Measurements from ENCODE around the gene TMEM52. TPM values are rescaled to one million over a fixed set of nuclear protein-coding genes. Genes with fewer than 3 reads are reported as not detected.

TMEM52 gene
- total and polyA plus RNA-seq, 9 of the 15 experiments (the other 6 are each of a cell fraction or from before 2014, with no cell fraction given) = 0.37 to 22.5 (median 6.8) TPM

DNA sequence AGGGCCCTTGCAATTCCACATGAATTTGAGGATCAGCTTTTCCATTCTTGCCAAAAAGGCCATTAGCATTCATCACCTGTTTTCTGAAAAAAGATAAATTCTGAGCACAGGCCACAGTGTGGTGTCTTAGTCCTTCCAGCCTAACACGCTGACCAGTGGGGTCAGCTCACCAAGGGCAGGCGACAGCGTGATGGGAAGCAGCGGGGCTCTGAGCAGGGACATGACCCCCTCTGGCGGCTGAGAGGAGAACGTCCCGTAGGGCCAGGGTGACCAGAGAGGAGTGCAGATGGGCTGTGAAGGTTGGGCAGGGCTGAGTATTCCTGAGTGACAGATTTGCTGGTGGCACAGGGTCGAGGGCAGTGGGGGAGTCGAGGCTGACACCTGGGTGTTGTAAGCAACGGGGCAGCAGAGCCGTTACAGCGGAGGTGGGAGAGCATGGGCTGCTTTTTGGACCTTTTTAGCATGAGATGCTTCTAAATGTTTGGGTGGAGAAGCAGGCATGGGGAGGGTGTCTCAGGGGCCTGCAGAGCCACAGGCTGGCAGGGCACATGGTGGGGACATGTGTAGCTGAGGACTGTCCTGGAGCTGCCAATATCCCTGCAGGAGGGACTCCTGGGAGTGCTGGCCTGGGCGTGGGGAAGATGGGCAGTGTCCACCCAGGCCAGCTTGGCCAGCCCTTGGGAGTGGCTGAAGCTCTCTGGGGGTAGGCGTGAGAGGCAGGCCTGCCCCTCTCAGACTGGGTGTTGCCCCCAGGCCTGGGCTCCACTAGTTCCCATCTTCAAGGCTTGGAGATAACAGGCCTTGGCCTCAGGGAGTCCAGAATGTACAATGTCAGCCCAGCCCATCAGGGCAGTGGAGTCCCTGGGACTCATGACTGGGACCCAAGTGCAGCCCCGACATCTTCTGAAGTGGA lies 12.6 kb downstream of the TMEM52 start (continued):
- TF ChIP-seq, protein P1, sequence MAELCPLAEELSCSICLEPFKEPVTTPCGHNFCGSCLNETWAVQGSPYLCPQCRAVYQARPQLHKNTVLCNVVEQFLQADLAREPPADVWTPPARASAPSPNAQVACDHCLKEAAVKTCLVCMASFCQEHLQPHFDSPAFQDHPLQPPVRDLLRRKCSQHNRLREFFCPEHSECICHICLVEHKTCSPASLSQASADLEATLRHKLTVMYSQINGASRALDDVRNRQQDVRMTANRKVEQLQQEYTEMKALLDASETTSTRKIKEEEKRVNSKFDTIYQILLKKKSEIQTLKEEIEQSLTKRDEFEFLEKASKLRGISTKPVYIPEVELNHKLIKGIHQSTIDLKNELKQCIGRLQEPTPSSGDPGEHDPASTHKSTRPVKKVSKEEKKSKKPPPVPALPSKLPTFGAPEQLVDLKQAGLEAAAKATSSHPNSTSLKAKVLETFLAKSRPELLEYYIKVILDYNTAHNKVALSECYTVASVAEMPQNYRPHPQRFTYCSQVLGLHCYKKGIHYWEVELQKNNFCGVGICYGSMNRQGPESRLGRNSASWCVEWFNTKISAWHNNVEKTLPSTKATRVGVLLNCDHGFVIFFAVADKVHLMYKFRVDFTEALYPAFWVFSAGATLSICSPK (IDR thresholded peaks at IDR 0.05; ENCODE audit: borderline replicate concordance) = no peak
- TF ChIP-seq RBM22 (IDR thresholded peaks at IDR 0.05; ENCODE audit: low read depth, low read length, poor library complexity, severe bottlenecking) (no peak), ZNF263 (CRISPR knock-in tag; IDR thresholded peaks at IDR 0.05; ENCODE audit: borderline replicate concordance) (no peak; the same call in 1 of the 2 replicates), E2F8 (IDR thresholded peaks at IDR 0.05; ENCODE audit: low read depth, partially characterized antibody) (no peak), ZNF551 (CRISPR knock-in tag; IDR thresholded peaks at IDR 0.05) (no peak), SMARCE1 (IDR thresholded peaks at IDR 0.05) (no peak), ESRRA (IDR thresholded peaks at IDR 0.05; ENCODE audit: borderline replicate concordance, low read depth) (peak; percentile 97), ZFX (CRISPR knock-in tag; IDR thresholded peaks at IDR 0.05) (no peak), TEAD2 (tag; IDR thresholded peaks at IDR 0.05) (no peak), PPARD (CRISPR knock-in tag; IDR thresholded peaks at IDR 0.05) (no peak), ZNF561 (CRISPR knock-in tag; conservative IDR thresholded peaks at IDR 0.05) (no peak), ZNF316 (IDR thresholded peaks at IDR 0.05) (no peak), ZNF830 (CRISPR knock-in tag; IDR thresholded peaks at IDR 0.05) (no peak), PHF20 (IDR thresholded peaks at IDR 0.05; ENCODE audit: partially characterized antibody) (no peak), ZNF384 (IDR thresholded peaks at IDR 0.05; ENCODE audit: low read depth, low read length) (peak; percentile 72), CC2D1A (IDR thresholded peaks at IDR 0.05) (peak; percentile 86; the same call in 1 of the 2 replicates), GTF2B (IDR thresholded peaks at IDR 0.05; ENCODE audit: extremely low read depth, insufficient read length) (no peak), BRCA1 (IDR thresholded peaks at IDR 0.05) (no peak), BRCA1 (CRISPR knock-in tag; IDR thresholded peaks at IDR 0.05) (no peak), SNRNP70 (optimal IDR thresholded peaks at IDR 0.05; ENCODE audit: low read depth, low read length) (no peak), SIRT6 (IDR thresholded peaks at IDR 0.05; ENCODE audit: low read depth, low read length) (no peak), POLR2B (IDR thresholded peaks at IDR 0.05; ENCODE audit: low read depth, partially characterized antibody) (no peak), SMAD1 (IDR thresholded peaks at IDR 0.05; ENCODE audit: low read depth, low read length, partially characterized antibody) (no peak), CBFA2T2 (conservative IDR thresholded peaks at IDR 0.05) (no peak)

Measured in K562 (cell line).